Prostate gland (tissue), 2 donors: ENCODE results near the gene CSNK1G2. TPM values are rescaled to one million over a fixed set of nuclear protein-coding genes. Genes with fewer than 3 reads are reported as not detected.
A peak's percentile ranks its signal among the peaks of the same experiment; 100 is the strongest.

Source experiments
- DNase-seq: peaks from one replicate; pipeline ENCODE4 v3.0.0-alpha.2; 2019; ENCODE audit warnings: low spot score
- H3K27ac ChIP-seq, 2 donors: fragments of 200-600 bp; sonication (generic); 2 replicates each; pipeline ENCODE4 v1.5.1; 2017 to 2019
- H3K27me3 ChIP-seq: fragments of 200-600 bp; sonication (generic); replicated peaks from 2 replicates; pipeline ENCODE4 v1.5.1; 2019; ENCODE audit not compliant: insufficient read depth
- H3K36me3 ChIP-seq, 2 donors: fragments of 200-600 bp; sonication (generic); 1 replicate in 1 of 2; 2 replicates in 1 of 2; pipeline versions ENCODE4 v1.5.1 to v1.8.1; 2017 to 2019
- H3K4me1 ChIP-seq: fragments of 200-600 bp; sonication (generic); replicated peaks from 2 replicates; pipeline ENCODE4 v1.5.1; 2019
- H3K4me3 ChIP-seq, 2 donors: fragments of 200-600 bp; sonication (generic); 2 replicates each; pipeline ENCODE4 v1.5.1; 2017 to 2019
- H3K9me3 ChIP-seq: fragments of 200-600 bp; sonication (generic); 2 replicates; pipeline ENCODE4 v1.5.1; 2017
- POLR2A ChIP-seq: fragments of 450-650 bp; IDR thresholded peaks from one replicate; pipeline ENCODE4 v1.6.1; 2016; ENCODE audit warnings: antibody characterized with exemption, mild to moderate bottlenecking
- POLR2AphosphoS5 ChIP-seq: sonication (generic); formaldehyde crosslinking; IDR thresholded peaks from one replicate; pipeline ENCODE4 v1.6.1; 2017; ENCODE audit warnings: antibody characterized with exemption
- WGBS: methylation state at CpG from one replicate; pipeline ENCODE4 v1.1.5; 2018; 5-methylcytosine and 5-hydroxymethylcytosine counted together
- intact Hi-C: fragments of 100-400 bp; cut with DNase I; formaldehyde crosslinking; loops from one replicate; pipeline ENCODE4 v1.14.2; 2022
- total RNA-seq, 2 donors: library from RNA; depleted of rRNA; stranded (reverse); fragments of >200 nt; gene quantifications; one replicate each; pipeline ENCODE4 v1.1.0, GENCODE V29; 2016
- TF ChIP-seq, protein P1 (sequence below), 4 experiments: fragments of 200-600 bp in 2 of 4; fragments of 450-650 bp in 2 of 4; sonication (generic) in 2 of 4; IDR thresholded peaks; 1 replicate in 3 of 4; 2 replicates in 1 of 4; pipeline ENCODE4 v1.5.1; 2016 to 2019; ENCODE audit warnings: antibody characterized with exemption in 4 of 4, mild to moderate bottlenecking in 2 of 4, moderate library complexity in 2 of 4

CSNK1G2 gene
- total RNA-seq, 2 donors from 2014 or later = 56.5 to 107 TPM

DNA sequence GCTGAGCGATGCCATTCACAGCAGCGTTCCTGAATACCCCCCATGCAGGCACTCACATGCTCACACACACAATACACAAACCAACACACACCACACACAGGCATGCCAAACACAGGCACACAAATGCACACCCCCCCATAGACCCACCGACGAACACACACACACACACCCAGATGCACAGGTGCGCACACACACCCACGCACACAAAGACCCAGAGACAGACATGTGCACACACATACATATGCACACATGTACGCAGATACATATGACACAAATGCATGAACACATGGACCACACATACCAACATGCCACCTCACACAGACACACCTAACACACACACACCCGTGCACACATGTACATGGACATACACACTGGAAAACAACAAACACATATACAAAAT is 7.0 kb upstream of the CSNK1G2 start:
- DNase-seq = no peak
- Histone ChIP-seq H3K9me3 (no peaks in the 10 kb centered on the region), H3K27me3 (no peaks in the 10 kb centered on the region), H3K4me1 (no peaks in the 10 kb centered on the region), H3K4me3 (no peak overlapping the region), H3K36me3 (no peaks in the 10 kb centered on the region), H3K27ac (no peak overlapping the region)
- TF ChIP-seq POLR2A (no peak), POLR2AphosphoS5 (no peak)
- TF ChIP-seq, protein P1, sequence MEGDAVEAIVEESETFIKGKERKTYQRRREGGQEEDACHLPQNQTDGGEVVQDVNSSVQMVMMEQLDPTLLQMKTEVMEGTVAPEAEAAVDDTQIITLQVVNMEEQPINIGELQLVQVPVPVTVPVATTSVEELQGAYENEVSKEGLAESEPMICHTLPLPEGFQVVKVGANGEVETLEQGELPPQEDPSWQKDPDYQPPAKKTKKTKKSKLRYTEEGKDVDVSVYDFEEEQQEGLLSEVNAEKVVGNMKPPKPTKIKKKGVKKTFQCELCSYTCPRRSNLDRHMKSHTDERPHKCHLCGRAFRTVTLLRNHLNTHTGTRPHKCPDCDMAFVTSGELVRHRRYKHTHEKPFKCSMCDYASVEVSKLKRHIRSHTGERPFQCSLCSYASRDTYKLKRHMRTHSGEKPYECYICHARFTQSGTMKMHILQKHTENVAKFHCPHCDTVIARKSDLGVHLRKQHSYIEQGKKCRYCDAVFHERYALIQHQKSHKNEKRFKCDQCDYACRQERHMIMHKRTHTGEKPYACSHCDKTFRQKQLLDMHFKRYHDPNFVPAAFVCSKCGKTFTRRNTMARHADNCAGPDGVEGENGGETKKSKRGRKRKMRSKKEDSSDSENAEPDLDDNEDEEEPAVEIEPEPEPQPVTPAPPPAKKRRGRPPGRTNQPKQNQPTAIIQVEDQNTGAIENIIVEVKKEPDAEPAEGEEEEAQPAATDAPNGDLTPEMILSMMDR (IDR thresholded peaks at IDR 0.05) = no peak
- intact Hi-C loops = no loop called here
- 92% methylated on average over 8 of the region's 8 CpGs for WGBS

DNA sequence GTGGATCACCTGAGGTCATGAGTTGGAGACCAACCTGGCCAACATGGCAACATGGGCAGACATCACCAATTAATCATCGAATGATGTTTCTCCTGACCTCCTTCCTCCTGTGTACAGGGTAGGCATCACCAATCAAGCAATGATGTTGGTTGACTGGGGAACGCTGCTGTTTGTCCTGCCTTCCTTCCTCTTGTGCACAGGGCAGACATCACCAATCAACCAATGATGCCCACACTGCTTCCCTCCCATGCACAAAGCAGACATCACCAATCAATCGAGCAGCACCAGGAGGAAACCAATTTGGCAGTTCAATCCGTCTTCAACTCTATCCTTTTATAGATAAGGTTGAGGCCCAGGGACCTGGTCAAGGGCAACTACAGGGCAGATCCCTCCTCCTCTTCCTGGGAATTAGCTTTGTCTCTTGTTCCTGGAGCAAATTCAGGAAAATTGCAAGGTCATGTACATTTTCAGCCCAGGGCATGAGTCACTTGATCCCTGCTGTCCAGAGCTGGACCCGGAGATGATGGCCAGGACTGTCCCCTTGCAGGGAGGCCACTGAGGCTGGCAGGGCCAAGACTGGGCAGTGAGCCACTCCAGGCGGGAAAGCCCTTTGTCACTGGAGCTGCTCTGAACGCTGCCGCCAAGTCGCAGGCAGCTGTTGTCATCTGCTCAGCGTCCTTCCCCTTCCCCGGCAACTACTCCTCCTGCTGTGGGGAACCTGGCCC is 5.3 kb upstream of the CSNK1G2 start:
- DNase-seq = no peak
- intact Hi-C loops = no loop called here
- Histone ChIP-seq H3K4me1 (peaks cover 6% of the 10 kb centered on the region), H3K36me3 (no peaks in the 10 kb centered on the region), H3K27ac (peak overlapping the region in 1 of 2 donors; percentile 25), H3K9me3 (no peaks in the 10 kb centered on the region), H3K27me3 (no peaks in the 10 kb centered on the region), H3K4me3 (no peak overlapping the region)
- 47% methylated on average over 11 of the region's 11 CpGs for WGBS
- TF ChIP-seq POLR2A (no peak), POLR2AphosphoS5 (no peak)
- TF ChIP-seq, protein P1 (IDR thresholded peaks at IDR 0.05) = no peak

DNA sequence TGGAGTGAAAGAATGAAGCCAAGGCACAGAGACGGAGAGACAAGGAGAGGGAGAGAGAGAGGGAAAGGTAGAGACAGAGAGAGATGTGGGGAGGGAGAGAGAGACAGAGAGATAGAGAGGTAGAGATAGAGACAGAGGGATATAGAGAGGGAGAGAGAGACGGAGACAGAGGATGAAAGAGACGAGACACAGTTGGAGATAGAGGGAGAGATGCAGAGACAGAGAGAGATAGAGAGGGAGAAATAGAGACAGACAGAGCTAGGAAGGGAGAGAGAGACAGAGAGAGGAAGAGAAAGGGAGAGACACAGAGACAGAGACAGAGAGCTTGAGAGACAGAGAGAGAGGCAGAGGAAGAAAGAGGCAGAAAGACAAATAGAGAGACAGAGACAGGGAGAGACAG is 4.5 kb upstream of the CSNK1G2 start:
- 77% methylated on average over 3 of the region's 3 CpGs for WGBS
- Histone ChIP-seq H3K27ac (peak overlapping the region in 1 of 2 donors; percentile 25), H3K4me3 (no peak overlapping the region), H3K9me3 (no peaks in the 10 kb centered on the region), H3K36me3 (no peaks in the 10 kb centered on the region), H3K4me1 (peaks cover 6% of the 10 kb centered on the region), H3K27me3 (no peaks in the 10 kb centered on the region)
- TF ChIP-seq, protein P1 (IDR thresholded peaks at IDR 0.05) = no peak
- TF ChIP-seq POLR2AphosphoS5 = no peak
- intact Hi-C loops = no loop called here
- DNase-seq = no peak

DNA sequence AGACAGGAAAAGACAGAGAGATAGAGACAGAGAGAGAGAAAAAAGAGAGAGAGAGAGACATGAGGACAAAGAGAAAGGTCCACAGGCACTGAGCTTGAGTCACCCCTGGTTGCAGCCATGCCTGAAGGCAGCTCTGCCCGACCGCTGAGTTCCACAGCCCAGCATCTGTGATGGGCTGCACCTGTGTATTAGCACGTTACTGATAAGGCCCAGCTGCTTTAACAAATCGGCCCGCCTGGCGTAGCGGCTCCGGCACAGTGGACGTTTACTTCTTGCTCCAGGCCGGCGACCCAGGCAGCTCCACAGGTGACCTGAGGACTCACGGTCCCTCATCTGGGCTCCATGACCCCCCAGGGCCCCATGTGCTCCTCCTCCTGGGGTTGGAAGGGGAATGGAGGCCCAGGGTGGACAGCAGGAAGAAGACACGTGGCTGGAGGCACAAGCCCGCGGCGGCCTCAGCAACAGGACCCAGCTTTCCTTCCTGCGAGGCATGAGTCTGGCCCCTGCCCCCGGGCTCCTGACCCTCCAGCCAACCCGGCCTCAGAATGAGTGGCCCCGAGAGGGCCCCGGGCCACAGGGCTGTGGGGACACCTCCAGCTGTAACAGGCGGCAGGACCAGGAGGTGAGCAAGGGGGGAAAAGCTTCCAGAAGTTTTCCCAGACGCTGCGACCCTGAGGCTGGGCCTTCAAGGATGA is 3.9 kb upstream of the CSNK1G2 start:
- TF ChIP-seq POLR2A = no peak
- Histone ChIP-seq H3K4me3 (no peak overlapping the region), H3K27me3 (no peaks in the 10 kb centered on the region), H3K4me1 (peaks cover 6% of the 10 kb centered on the region), H3K27ac (no peak overlapping the region), H3K9me3 (no peaks in the 10 kb centered on the region), H3K36me3 (no peaks in the 10 kb centered on the region)
- 89% methylated on average over 24 of the region's 24 CpGs for WGBS
- no peak for DNase-seq
- intact Hi-C loops = no loop called here

DNA sequence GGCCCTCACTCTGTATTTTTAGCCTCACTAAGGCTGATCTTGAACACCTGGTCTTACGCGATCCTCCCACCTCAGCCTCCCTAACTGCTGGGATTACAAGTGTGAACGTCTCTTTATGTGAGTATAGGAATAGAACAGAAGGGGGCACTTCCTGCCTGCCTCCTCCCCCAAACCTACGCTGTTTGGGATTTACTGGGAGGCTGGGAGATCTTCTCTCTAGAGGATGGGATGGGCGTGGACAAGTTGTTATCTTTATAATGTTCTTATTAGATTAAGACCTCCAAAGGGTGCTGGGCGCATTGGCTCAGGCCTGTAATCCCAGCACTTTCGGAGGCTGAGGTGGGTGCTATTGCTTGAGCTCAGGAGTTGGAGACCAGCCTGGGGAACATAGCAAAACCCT is 2.9 kb upstream of the CSNK1G2 start:
- no peak for DNase-seq
- no peak for TF ChIP-seq POLR2A
- TF ChIP-seq POLR2AphosphoS5 = no peak
- TF ChIP-seq, protein P1 (IDR thresholded peaks at IDR 0.05) = no peak
- intact Hi-C loops = no loop called here

More for the DNA sequence above, 2.9 kb upstream of the CSNK1G2 start:
- 83% methylated on average over 7 of the region's 7 CpGs for WGBS
- H3K36me3 ChIP-seq = no peaks in the 10 kb centered on the region
- H3K27me3 ChIP-seq = no peaks in the 10 kb centered on the region
- no peak overlapping the region for H3K27ac ChIP-seq
- no peaks in the 10 kb centered on the region for H3K9me3 ChIP-seq
- H3K4me3 ChIP-seq = no peak overlapping the region
- H3K4me1 ChIP-seq = peaks cover 13% of the 10 kb centered on the region
